ENCODE results near the gene GALNT16.

- TF ChIP-seq CTCF (IDR thresholded peaks at IDR 0.05) (no peak), POLR2A (IDR thresholded peaks at IDR 0.05) (no peak)
Observed at GRCh38 chr14:69291891-69292561, 32.1 kb downstream of the GALNT16 start.
